Measurements from ENCODE around the gene GRIA3. TPM values are rescaled to one million over a fixed set of nuclear protein-coding genes. Genes with fewer than 3 reads are reported as not detected.

GRIA3 gene
- total and polyA plus RNA-seq, 10 of the 15 experiments (the other 5 are each of a cell fraction or from before 2014, with no cell fraction given) = 0.45 to 4.3 (median 2.2) TPM

DNA sequence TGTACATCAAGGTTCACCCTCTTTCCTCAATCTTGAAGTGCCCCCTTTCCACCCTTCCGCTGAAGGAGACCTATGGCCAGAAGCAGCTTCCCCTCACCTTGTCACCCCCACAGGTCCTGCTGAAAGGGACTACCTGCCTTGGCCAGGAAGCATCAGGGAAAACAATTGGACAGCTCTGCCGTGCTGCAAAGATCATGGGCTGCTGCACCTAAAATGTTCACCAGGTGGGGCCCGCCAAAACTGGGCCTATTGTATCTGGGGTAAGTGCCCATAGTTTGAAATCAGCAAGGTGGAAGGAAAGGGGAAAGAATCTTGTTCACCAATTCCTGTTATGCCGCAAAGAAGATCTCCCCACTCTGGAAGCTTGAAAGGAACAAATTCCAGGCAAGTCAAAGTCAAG lies 18.4 kb downstream of the GRIA3 start (continued):
- TF ChIP-seq, protein P1, sequence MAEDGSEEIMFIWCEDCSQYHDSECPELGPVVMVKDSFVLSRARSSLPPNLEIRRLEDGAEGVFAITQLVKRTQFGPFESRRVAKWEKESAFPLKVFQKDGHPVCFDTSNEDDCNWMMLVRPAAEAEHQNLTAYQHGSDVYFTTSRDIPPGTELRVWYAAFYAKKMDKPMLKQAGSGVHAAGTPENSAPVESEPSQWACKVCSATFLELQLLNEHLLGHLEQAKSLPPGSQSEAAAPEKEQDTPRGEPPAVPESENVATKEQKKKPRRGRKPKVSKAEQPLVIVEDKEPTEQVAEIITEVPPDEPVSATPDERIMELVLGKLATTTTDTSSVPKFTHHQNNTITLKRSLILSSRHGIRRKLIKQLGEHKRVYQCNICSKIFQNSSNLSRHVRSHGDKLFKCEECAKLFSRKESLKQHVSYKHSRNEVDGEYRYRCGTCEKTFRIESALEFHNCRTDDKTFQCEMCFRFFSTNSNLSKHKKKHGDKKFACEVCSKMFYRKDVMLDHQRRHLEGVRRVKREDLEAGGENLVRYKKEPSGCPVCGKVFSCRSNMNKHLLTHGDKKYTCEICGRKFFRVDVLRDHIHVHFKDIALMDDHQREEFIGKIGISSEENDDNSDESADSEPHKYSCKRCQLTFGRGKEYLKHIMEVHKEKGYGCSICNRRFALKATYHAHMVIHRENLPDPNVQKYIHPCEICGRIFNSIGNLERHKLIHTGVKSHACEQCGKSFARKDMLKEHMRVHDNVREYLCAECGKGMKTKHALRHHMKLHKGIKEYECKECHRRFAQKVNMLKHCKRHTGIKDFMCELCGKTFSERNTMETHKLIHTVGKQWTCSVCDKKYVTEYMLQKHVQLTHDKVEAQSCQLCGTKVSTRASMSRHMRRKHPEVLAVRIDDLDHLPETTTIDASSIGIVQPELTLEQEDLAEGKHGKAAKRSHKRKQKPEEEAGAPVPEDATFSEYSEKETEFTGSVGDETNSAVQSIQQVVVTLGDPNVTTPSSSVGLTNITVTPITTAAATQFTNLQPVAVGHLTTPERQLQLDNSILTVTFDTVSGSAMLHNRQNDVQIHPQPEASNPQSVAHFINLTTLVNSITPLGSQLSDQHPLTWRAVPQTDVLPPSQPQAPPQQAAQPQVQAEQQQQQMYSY (CRISPR knock-in tag; IDR thresholded peaks at IDR 0.05) = no peak

DNA sequence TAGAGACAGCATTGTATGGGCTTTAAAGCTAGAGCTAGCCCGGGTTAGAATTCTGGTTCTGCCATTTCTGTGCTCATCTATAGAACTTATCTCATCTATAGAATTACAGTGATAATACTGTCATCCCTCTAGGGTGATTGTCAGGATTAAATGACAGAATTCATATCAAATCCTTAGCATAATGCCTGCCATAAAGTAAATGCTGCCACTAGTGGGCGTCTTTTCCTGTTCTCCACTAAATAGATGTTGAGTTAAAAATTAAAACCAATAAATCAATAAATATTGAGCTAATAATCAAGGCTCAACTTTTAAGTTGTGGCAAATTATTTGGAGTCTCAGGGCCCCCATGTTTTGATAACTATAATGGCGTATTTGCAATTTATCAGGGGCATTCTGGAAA lies 19.7 kb downstream of the GRIA3 start:
- no peak overlapping the region for H3K9ac ChIP-seq (ENCODE audit: control insufficient read depth, insufficient read depth, low read length)
- ChIA-PET SMC1A (ENCODE audit: uncharacterized antibody, unreplicated experiment) (interaction anchor here (0.9 to 4.8 kb wide), 8 partner anchors 10 to 219 kb away, joined by 3 to 36 read pairs (median 4); no protein-coding TSS in a partner anchor), POLR2A (no interaction called here), RAD21 (ENCODE audit: unreplicated experiment) (interaction anchor here (1.1 to 2.5 kb wide), 3 partner anchors 44 to 218 kb away, joined by 3 to 16 read pairs (median 3); no protein-coding TSS in a partner anchor), CTCF (interaction anchor here (1.1 to 5.1 kb wide), 8 partner anchors 10 to 219 kb away, joined by 3 to 53 read pairs (median 7); no protein-coding TSS in a partner anchor)
- H4K20me1 ChIP-seq (ENCODE audit: control insufficient read depth, insufficient read depth) = no peaks in the 10 kb centered on the region
- no peak overlapping the region for H3K4me2 ChIP-seq (ENCODE audit: control insufficient read depth, insufficient read depth)
- no TSS peak for BruUV-seq (replicated peaks)
- DNase-seq (ENCODE audit: low read depth, low spot score) (no peak), ATAC-seq (no peak), FAIRE-seq (no peak)
- intact Hi-C loops (cut with micrococcal nuclease; ENCODE audit: unreplicated experiment) = no loop called here
- H3K4me3 ChIP-seq = no peak overlapping the region
- no peak overlapping the region for H2AFZ ChIP-seq (ENCODE audit: control insufficient read depth, low read depth, low read length)
- no peaks in the 10 kb centered on the region for H3K27me3 ChIP-seq (replicated peaks in 1 of 2; ENCODE audit: control insufficient read depth in 2 of 2, insufficient read depth in 2 of 2, low read length in 1 of 2)
- TF ChIP-seq, protein P2, sequence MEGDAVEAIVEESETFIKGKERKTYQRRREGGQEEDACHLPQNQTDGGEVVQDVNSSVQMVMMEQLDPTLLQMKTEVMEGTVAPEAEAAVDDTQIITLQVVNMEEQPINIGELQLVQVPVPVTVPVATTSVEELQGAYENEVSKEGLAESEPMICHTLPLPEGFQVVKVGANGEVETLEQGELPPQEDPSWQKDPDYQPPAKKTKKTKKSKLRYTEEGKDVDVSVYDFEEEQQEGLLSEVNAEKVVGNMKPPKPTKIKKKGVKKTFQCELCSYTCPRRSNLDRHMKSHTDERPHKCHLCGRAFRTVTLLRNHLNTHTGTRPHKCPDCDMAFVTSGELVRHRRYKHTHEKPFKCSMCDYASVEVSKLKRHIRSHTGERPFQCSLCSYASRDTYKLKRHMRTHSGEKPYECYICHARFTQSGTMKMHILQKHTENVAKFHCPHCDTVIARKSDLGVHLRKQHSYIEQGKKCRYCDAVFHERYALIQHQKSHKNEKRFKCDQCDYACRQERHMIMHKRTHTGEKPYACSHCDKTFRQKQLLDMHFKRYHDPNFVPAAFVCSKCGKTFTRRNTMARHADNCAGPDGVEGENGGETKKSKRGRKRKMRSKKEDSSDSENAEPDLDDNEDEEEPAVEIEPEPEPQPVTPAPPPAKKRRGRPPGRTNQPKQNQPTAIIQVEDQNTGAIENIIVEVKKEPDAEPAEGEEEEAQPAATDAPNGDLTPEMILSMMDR (IDR thresholded peaks at IDR 0.05 in 2 of 3, conservative IDR thresholded peaks at IDR 0.05 in 1 of 3; ENCODE audit: control insufficient read depth in 2 of 3, extremely low read depth in 1 of 3, insufficient read depth in 1 of 3, low read depth in 3 of 3, low read length in 3 of 3) = 0 out of 6 replicates have a peak, but pooled peaks of 1 of the 3 experiments have one; percentile 21
- no peak for TF ChIP-seq PAX5 (IDR thresholded peaks at IDR 0.05; ENCODE audit: borderline replicate concordance, low read depth, low read length)
- H3K9me3 ChIP-seq (replicated peaks; ENCODE audit: control insufficient read depth, insufficient read depth, low read length) = no peaks in the 10 kb centered on the region
- 22% methylated on average over 3 of the region's 3 CpGs for WGBS (ENCODE audit: insufficient coverage, insufficient replicate concordance, low lambda C conversion rate, missing lambda C conversion rate)
- H3K79me2 ChIP-seq (ENCODE audit: control insufficient read depth, insufficient read depth, low read length) = no peaks in the 10 kb centered on the region
- no peaks in the 10 kb centered on the region for H3K36me3 ChIP-seq (ENCODE audit: control insufficient read depth in 2 of 2, insufficient read depth in 2 of 2, low read length in 1 of 2)
- in situ Hi-C loops (cut with MboI) = no loop called here
- no peaks in the 10 kb centered on the region for H3K4me1 ChIP-seq (ENCODE audit: control insufficient read depth, insufficient read depth, low read length)
- H3K27ac ChIP-seq (ENCODE audit: control insufficient read depth, insufficient read depth) = no peak overlapping the region
